Measurements from ENCODE around the gene CARM1. TPM values are rescaled to one million over a fixed set of nuclear protein-coding genes. Genes with fewer than 3 reads are reported as not detected.
A peak's percentile ranks its signal among the peaks of the same experiment; 100 is the strongest.

The CARM1 gene
- total and polyA plus RNA-seq, 2 donors (not counting 1 experiment from before 2014, with no cell fraction given), result 33.0 to 34.3 TPM

DNA sequence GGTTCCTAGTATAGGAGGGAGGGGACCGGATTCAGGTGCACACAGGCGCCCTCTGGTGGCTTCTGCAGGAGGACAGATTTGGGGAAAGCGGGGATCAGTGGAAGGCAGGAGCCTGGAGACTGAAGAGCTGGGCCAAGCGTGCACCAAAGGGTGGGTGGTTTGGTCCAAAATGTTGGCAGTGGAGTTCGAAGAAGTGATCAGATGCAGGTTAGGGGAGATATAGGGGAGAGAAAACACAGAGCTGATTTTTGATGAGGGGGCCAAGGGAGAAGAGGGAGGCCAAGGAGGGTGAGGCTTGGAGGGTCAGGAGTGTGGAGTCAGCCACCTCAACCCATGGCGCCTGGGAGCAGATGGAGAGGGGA is 6.8 kb upstream of the CARM1 start:
- WGBS (ENCODE audit: insufficient coverage), result 24% methylated on average over 6 of the region's 6 CpGs
- H3K4me1 ChIP-seq (ENCODE audit: control insufficient read depth in 2 of 2, insufficient read depth in 2 of 2, low read length in 2 of 2), result peaks cover 21 to 31% of the 10 kb centered on the region in 2 donors
- no peaks in the 10 kb centered on the region for H3K9me3 Mint-ChIP-seq (ENCODE audit: insufficient read depth)
- peak overlapping the region; percentile 46 for H3K4me2 ChIP-seq (replicated peaks; ENCODE audit: low read depth, low read length, poor library complexity, severe bottlenecking)
- no peak overlapping the region for H3K27ac ChIP-seq (ENCODE audit: low read length in 2 of 2)
- no peaks in the 10 kb centered on the region for H3K79me2 ChIP-seq (ENCODE audit: control insufficient read depth, insufficient read depth, low read length)
- CTCF ChIA-PET, result interaction anchor here (0.7 to 7.4 kb wide), 37 partner anchors 9 to 995 kb away, joined by 3 to 62 read pairs (median 4); partner anchors contain the start of genes DNM2, QTRT1 and TMED1
- no peaks in the 10 kb centered on the region for H3K9me3 ChIP-seq (ENCODE audit: control extremely low read depth in 1 of 3, control insufficient read depth in 2 of 3, insufficient read depth in 1 of 3, low read length in 2 of 3)
- H3K27me3 ChIP-seq (replicated peaks in 1 of 4; ENCODE audit: control extremely low read depth in 1 of 4, control insufficient read depth in 3 of 4, insufficient read depth in 4 of 4, low read length in 3 of 4), result no peaks in the 10 kb centered on the region
- DNase-seq (peak; percentile 81), ATAC-seq (ENCODE audit: low read depth) (peak; percentile 69)
- H3K27me3 Mint-ChIP-seq, result no peaks in the 10 kb centered on the region
- peak overlapping the region; percentile 38 for H3K27ac Mint-ChIP-seq
- no peaks in the 10 kb centered on the region for H4K20me1 ChIP-seq (ENCODE audit: control insufficient read depth, insufficient read depth, low read length, poor library complexity, severe bottlenecking)
- no peak overlapping the region for H3K4me3 Mint-ChIP-seq
- POLR2A ChIA-PET, result interaction anchor here (0.6 to 1.3 kb wide), 3 partner anchors 29 to 148 kb away, joined by 3 to 5 read pairs (median 3); partner anchors contain the start of genes DNM2 and TMED1
- no peak for TF ChIP-seq EZH2 (IDR thresholded peaks at IDR 0.05; ENCODE audit: borderline replicate concordance, insufficient read depth, low read depth, low read length, poor library complexity, severe bottlenecking)
- TF ChIP-seq CTCF (IDR thresholded peaks at IDR 0.05), result peak; percentile 83
- H2AFZ ChIP-seq (ENCODE audit: insufficient read depth, low read depth, low read length, poor library complexity, severe bottlenecking), result peak overlapping the region; percentile 81
- no peak overlapping the region for H3K4me3 ChIP-seq (ENCODE audit: control extremely low read depth in 1 of 5, extremely low read depth in 1 of 5, insufficient read depth in 1 of 5, low read depth in 2 of 5, low read length in 4 of 5)
- H3K4me1 Mint-ChIP-seq, result peaks cover 34% of the 10 kb centered on the region
- intact Hi-C loops (cut with micrococcal nuclease), result loop anchor here (1.0 kb wide), 2 partner anchors 28 to 147 kb away; partner anchors contain the start of gene TMED1
- H3K36me3 ChIP-seq (replicated peaks in 1 of 2; ENCODE audit: control extremely low read depth in 1 of 2, control insufficient read depth in 1 of 2, extremely low read depth in 1 of 2, insufficient read depth in 2 of 2, low read length in 1 of 2), result no peaks in the 10 kb centered on the region
- no peak overlapping the region for H3K9ac ChIP-seq (ENCODE audit: low read length)

GRCh38 chr19:10866495-10866894 is 4.9 kb upstream of the CARM1 start:
- POLR2A ChIA-PET, result interaction anchor here (0.7 to 1.1 kb wide), 2 partner anchors 104 to 556 kb away, joined by 4 read pairs; no protein-coding TSS in a partner anchor
- Mint-ChIP-seq H3K4me3 (no peak overlapping the region), H3K27me3 (no peaks in the 10 kb centered on the region), H3K27ac (no peak overlapping the region), H3K9me3 (ENCODE audit: insufficient read depth) (no peaks in the 10 kb centered on the region), H3K4me1 (peaks cover 38% of the 10 kb centered on the region)
- Histone ChIP-seq H3K9me3 (ENCODE audit: control extremely low read depth in 1 of 3, control insufficient read depth in 2 of 3, insufficient read depth in 1 of 3, low read length in 2 of 3) (no peaks in the 10 kb centered on the region), H4K20me1 (ENCODE audit: control insufficient read depth, insufficient read depth, low read length, poor library complexity, severe bottlenecking) (no peaks in the 10 kb centered on the region), H2AFZ (ENCODE audit: insufficient read depth, low read depth, low read length, poor library complexity, severe bottlenecking) (no peak overlapping the region), H3K36me3 (replicated peaks in 1 of 2; ENCODE audit: control extremely low read depth in 1 of 2, control insufficient read depth in 1 of 2, extremely low read depth in 1 of 2, insufficient read depth in 2 of 2, low read length in 1 of 2) (no peaks in the 10 kb centered on the region), H3K27ac (ENCODE audit: low read length in 2 of 2) (no peak overlapping the region), H3K79me2 (ENCODE audit: control insufficient read depth, insufficient read depth, low read length) (peaks cover 10% of the 10 kb centered on the region), H3K27me3 (replicated peaks in 1 of 4; ENCODE audit: control extremely low read depth in 1 of 4, control insufficient read depth in 3 of 4, insufficient read depth in 4 of 4, low read length in 3 of 4) (no peaks in the 10 kb centered on the region), H3K4me1 (ENCODE audit: control insufficient read depth in 2 of 2, insufficient read depth in 2 of 2, low read length in 2 of 2) (peaks cover 25 to 42% of the 10 kb centered on the region in 2 donors), H3K9ac (ENCODE audit: low read length) (no peak overlapping the region), H3K4me2 (replicated peaks; ENCODE audit: low read depth, low read length, poor library complexity, severe bottlenecking) (no peak overlapping the region), H3K4me3 (ENCODE audit: control extremely low read depth in 1 of 5, extremely low read depth in 1 of 5, insufficient read depth in 1 of 5, low read depth in 2 of 5, low read length in 4 of 5) (no peak overlapping the region)
- CTCF ChIA-PET, result interaction anchor here (1.1 to 7.4 kb wide), 7 partner anchors 11 to 164 kb away, joined by 3 to 62 read pairs (median 12); partner anchors contain the start of genes DNM2, QTRT1 and TMED1
- DNase-seq (no peak), ATAC-seq (ENCODE audit: low read depth) (no peak)
- TF ChIP-seq EZH2 (IDR thresholded peaks at IDR 0.05; ENCODE audit: borderline replicate concordance, insufficient read depth, low read depth, low read length, poor library complexity, severe bottlenecking) (no peak), CTCF (IDR thresholded peaks at IDR 0.05) (no peak)
- 96% methylated on average over 8 of the region's 10 CpGs for WGBS (ENCODE audit: insufficient coverage)
- intact Hi-C loops (cut with micrococcal nuclease), result no loop called here
